Measurements from ENCODE around the gene COL20A1.

Gene COL20A1

GRCh38 chr20:63373996-63374395 is 81.0 kb downstream of the COL20A1 start (continued):
- no peak for TF ChIP-seq ZNF596 (tag by site-specific recombination; IDR thresholded peaks at IDR 0.05)

- no peak overlapping the region for H3K4me3 ChIP-seq (ENCODE audit: low read depth, low read length)
- CTCF ChIA-PET, result interaction anchor here (2.4 kb wide), 1 partner anchor 65 kb away, joined by 6 read pairs; no protein-coding TSS in a partner anchor
- POLR2A ChIA-PET, result no interaction called here
- H3K4me1 ChIP-seq (ENCODE audit: control insufficient read depth, insufficient read depth, low read length), result no peaks in the 10 kb centered on the region
- no peak overlapping the region for H3K27ac ChIP-seq (ENCODE audit: extremely low read depth, low read depth, low read length)
- no peak for TF ChIP-seq KLF9 (tag by site-specific recombination; IDR thresholded peaks at IDR 0.05; ENCODE audit: low read depth)
- peak; percentile 60 for TF ChIP-seq EGR2 (tag by site-specific recombination; IDR thresholded peaks at IDR 0.05; ENCODE audit: low read depth)
- TF ChIP-seq ZFP3 (tag by site-specific recombination; IDR thresholded peaks at IDR 0.05; ENCODE audit: low read depth), result no peak
- TF ChIP-seq ZFHX2 (tag by site-specific recombination; conservative IDR thresholded peaks at IDR 0.05), result peak; percentile 39; the same call in 1 of the 2 replicates
- no peak for TF ChIP-seq YY1 (tag by site-specific recombination; IDR thresholded peaks at IDR 0.05)
- TF ChIP-seq, protein P1, sequence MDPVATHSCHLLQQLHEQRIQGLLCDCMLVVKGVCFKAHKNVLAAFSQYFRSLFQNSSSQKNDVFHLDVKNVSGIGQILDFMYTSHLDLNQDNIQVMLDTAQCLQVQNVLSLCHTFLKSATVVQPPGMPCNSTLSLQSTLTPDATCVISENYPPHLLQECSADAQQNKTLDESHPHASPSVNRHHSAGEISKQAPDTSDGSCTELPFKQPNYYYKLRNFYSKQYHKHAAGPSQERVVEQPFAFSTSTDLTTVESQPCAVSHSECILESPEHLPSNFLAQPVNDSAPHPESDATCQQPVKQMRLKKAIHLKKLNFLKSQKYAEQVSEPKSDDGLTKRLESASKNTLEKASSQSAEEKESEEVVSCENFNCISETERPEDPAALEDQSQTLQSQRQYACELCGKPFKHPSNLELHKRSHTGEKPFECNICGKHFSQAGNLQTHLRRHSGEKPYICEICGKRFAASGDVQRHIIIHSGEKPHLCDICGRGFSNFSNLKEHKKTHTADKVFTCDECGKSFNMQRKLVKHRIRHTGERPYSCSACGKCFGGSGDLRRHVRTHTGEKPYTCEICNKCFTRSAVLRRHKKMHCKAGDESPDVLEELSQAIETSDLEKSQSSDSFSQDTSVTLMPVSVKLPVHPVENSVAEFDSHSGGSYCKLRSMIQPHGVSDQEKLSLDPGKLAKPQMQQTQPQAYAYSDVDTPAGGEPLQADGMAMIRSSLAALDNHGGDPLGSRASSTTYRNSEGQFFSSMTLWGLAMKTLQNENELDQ (tag by site-specific recombination; IDR thresholded peaks at IDR 0.05; ENCODE audit: low read depth), result no peak
- H3K36me3 ChIP-seq (ENCODE audit: control insufficient read depth in 2 of 2, insufficient read depth in 1 of 2, low read length in 2 of 2), result no peaks in the 10 kb centered on the region
- no peaks in the 10 kb centered on the region for H3K9me3 ChIP-seq (ENCODE audit: control insufficient read depth, insufficient read depth, low read depth, low read length)
Observed at GRCh38 chr20:63374504-63374903, 81.5 kb downstream of the COL20A1 start.

GRCh38 chr20:63375438-63375837 is 82.5 kb downstream of the COL20A1 start:
- ChIA-PET POLR2A (no interaction called here), CTCF (interaction anchor here (2.4 kb wide), 1 partner anchor 66 kb away, joined by 6 read pairs; no protein-coding TSS in a partner anchor)
- H3K4me3 ChIP-seq (ENCODE audit: low read depth, low read length), result no peak overlapping the region
- no peak overlapping the region for H3K27ac ChIP-seq (ENCODE audit: extremely low read depth, low read depth, low read length)
- H3K36me3 ChIP-seq (ENCODE audit: control insufficient read depth in 2 of 2, insufficient read depth in 1 of 2, low read length in 2 of 2), result no peaks in the 10 kb centered on the region
- no peak for TF ChIP-seq PBX3 (CRISPR knock-in tag; IDR thresholded peaks at IDR 0.05)
- TF ChIP-seq, protein P2, sequence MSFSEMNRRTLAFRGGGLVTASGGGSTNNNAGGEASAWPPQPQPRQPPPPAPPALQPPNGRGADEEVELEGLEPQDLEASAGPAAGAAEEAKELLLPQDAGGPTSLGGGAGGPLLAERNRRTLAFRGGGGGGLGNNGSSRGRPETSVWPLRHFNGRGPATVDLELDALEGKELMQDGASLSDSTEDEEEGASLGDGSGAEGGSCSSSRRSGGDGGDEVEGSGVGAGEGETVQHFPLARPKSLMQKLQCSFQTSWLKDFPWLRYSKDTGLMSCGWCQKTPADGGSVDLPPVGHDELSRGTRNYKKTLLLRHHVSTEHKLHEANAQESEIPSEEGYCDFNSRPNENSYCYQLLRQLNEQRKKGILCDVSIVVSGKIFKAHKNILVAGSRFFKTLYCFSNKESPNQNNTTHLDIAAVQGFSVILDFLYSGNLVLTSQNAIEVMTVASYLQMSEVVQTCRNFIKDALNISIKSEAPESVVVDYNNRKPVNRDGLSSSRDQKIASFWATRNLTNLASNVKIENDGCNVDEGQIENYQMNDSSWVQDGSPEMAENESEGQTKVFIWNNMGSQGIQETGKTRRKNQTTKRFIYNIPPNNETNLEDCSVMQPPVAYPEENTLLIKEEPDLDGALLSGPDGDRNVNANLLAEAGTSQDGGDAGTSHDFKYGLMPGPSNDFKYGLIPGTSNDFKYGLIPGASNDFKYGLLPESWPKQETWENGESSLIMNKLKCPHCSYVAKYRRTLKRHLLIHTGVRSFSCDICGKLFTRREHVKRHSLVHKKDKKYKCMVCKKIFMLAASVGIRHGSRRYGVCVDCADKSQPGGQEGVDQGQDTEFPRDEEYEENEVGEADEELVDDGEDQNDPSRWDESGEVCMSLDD (tag by site-specific recombination; IDR thresholded peaks at IDR 0.05), result peak; percentile 99
- H3K9me3 ChIP-seq (ENCODE audit: control insufficient read depth, insufficient read depth, low read depth, low read length), result no peaks in the 10 kb centered on the region
- no peaks in the 10 kb centered on the region for H3K4me1 ChIP-seq (ENCODE audit: control insufficient read depth, insufficient read depth, low read length)

- ChIA-PET POLR2A (no interaction called here), CTCF (interaction anchor here (0.7 to 7.3 kb wide), 3 partner anchors 67 to 153 kb away, joined by 4 to 89 read pairs (median 10); no protein-coding TSS in a partner anchor)
- Histone ChIP-seq H3K27ac (ENCODE audit: extremely low read depth, low read depth, low read length) (no peak overlapping the region), H3K4me3 (ENCODE audit: low read depth, low read length) (no peak overlapping the region), H3K4me1 (ENCODE audit: control insufficient read depth, insufficient read depth, low read length) (no peaks in the 10 kb centered on the region), H3K36me3 (ENCODE audit: control insufficient read depth in 2 of 2, insufficient read depth in 1 of 2, low read length in 2 of 2) (no peaks in the 10 kb centered on the region), H3K9me3 (ENCODE audit: control insufficient read depth, insufficient read depth, low read depth, low read length) (no peaks in the 10 kb centered on the region)
- no peak for TF ChIP-seq ZNF48 (tag by site-specific recombination; IDR thresholded peaks at IDR 0.05)
- TF ChIP-seq KLF16 (tag by site-specific recombination; IDR thresholded peaks at IDR 0.05), result no peak
- TF ChIP-seq GLIS1 (tag by site-specific recombination; IDR thresholded peaks at IDR 0.05), result no peak
- TF ChIP-seq ZNF664 (tag by site-specific recombination; IDR thresholded peaks at IDR 0.05), result no peak
- no peak for TF ChIP-seq MZF1 (tag by site-specific recombination; IDR thresholded peaks at IDR 0.05; ENCODE audit: borderline replicate concordance)
- TF ChIP-seq ZNF558 (tag by site-specific recombination; IDR thresholded peaks at IDR 0.05), result no peak
- TF ChIP-seq, protein P3, sequence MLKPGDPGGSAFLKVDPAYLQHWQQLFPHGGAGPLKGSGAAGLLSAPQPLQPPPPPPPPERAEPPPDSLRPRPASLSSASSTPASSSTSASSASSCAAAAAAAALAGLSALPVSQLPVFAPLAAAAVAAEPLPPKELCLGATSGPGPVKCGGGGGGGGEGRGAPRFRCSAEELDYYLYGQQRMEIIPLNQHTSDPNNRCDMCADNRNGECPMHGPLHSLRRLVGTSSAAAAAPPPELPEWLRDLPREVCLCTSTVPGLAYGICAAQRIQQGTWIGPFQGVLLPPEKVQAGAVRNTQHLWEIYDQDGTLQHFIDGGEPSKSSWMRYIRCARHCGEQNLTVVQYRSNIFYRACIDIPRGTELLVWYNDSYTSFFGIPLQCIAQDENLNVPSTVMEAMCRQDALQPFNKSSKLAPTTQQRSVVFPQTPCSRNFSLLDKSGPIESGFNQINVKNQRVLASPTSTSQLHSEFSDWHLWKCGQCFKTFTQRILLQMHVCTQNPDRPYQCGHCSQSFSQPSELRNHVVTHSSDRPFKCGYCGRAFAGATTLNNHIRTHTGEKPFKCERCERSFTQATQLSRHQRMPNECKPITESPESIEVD (tag by site-specific recombination; IDR thresholded peaks at IDR 0.05), result no peak
- no peak for TF ChIP-seq ZSCAN4 (tag by site-specific recombination; IDR thresholded peaks at IDR 0.05)
- TF ChIP-seq ZNF248 (tag by site-specific recombination; IDR thresholded peaks at IDR 0.05), result no peak
- no peak for TF ChIP-seq YY2 (tag by site-specific recombination; IDR thresholded peaks at IDR 0.05)
Observed at GRCh38 chr20:63376283-63377250, 83.6 kb downstream of the COL20A1 start.

All from HEK293 (cell line).